ENCODE results near the gene HMX1. TPM values are rescaled to one million over a fixed set of nuclear protein-coding genes. Genes with fewer than 3 reads are reported as not detected.

The HMX1 gene
- total and polyA plus RNA-seq, 2 donors (not counting 1 experiment from before 2014, with no cell fraction given), result not detected

- Histone ChIP-seq H4K20me1 (ENCODE audit: control insufficient read depth, insufficient read depth, low read length, poor library complexity, severe bottlenecking) (no peaks in the 10 kb centered on the region), H2AFZ (ENCODE audit: insufficient read depth, low read depth, low read length, poor library complexity, severe bottlenecking) (no peak overlapping the region), H3K27ac (ENCODE audit: low read length in 2 of 2) (no peak overlapping the region), H3K9ac (ENCODE audit: low read length) (no peak overlapping the region), H3K9me3 (ENCODE audit: control extremely low read depth in 1 of 3, control insufficient read depth in 2 of 3, insufficient read depth in 1 of 3, low read length in 2 of 3) (peaks cover 0 to 21% (median 4%) of the 10 kb centered on the region in 3 donors), H3K27me3 (replicated peaks in 1 of 4; ENCODE audit: control extremely low read depth in 1 of 4, control insufficient read depth in 3 of 4, insufficient read depth in 4 of 4, low read length in 3 of 4) (peaks cover 0 to 8% (median 0%) of the 10 kb centered on the region in 4 experiments), H3K4me3 (ENCODE audit: control extremely low read depth in 1 of 5, extremely low read depth in 1 of 5, insufficient read depth in 1 of 5, low read depth in 2 of 5, low read length in 4 of 5) (no peak overlapping the region), H3K4me1 (ENCODE audit: control insufficient read depth in 2 of 2, insufficient read depth in 2 of 2, low read length in 2 of 2) (no peaks in the 10 kb centered on the region), H3K4me2 (replicated peaks; ENCODE audit: low read depth, low read length, poor library complexity, severe bottlenecking) (no peak overlapping the region), H3K36me3 (replicated peaks in 1 of 2; ENCODE audit: control extremely low read depth in 1 of 2, control insufficient read depth in 1 of 2, extremely low read depth in 1 of 2, insufficient read depth in 2 of 2, low read length in 1 of 2) (no peaks in the 10 kb centered on the region), H3K79me2 (ENCODE audit: control insufficient read depth, insufficient read depth, low read length) (no peaks in the 10 kb centered on the region)
- Mint-ChIP-seq H3K9me3 (ENCODE audit: insufficient read depth) (no peaks in the 10 kb centered on the region), H3K4me3 (no peak overlapping the region), H3K27me3 (peaks cover 42% of the 10 kb centered on the region), H3K27ac (no peak overlapping the region), H3K4me1 (no peaks in the 10 kb centered on the region)
- intact Hi-C loops (cut with micrococcal nuclease), result no loop called here
- 37% methylated on average over 7 of the region's 14 CpGs for WGBS (ENCODE audit: insufficient coverage)
- ChIA-PET POLR2A (no interaction called here), CTCF (no interaction called here)
- DNase-seq (no peak), ATAC-seq (ENCODE audit: low read depth) (no peak)
- TF ChIP-seq EZH2 (IDR thresholded peaks at IDR 0.05; ENCODE audit: borderline replicate concordance, insufficient read depth, low read depth, low read length, poor library complexity, severe bottlenecking) (no peak), CTCF (IDR thresholded peaks at IDR 0.05) (no peak)
These were observed 10.6 kb upstream of the HMX1 start for GRCh38 chr4:8882239-8882638.

- intact Hi-C loops (cut with micrococcal nuclease), result no loop called here
- no peak overlapping the region for H3K4me2 ChIP-seq (replicated peaks; ENCODE audit: low read depth, low read length, poor library complexity, severe bottlenecking)
- H3K4me1 Mint-ChIP-seq, result no peaks in the 10 kb centered on the region
- no peaks in the 10 kb centered on the region for H3K36me3 ChIP-seq (replicated peaks in 1 of 2; ENCODE audit: control extremely low read depth in 1 of 2, control insufficient read depth in 1 of 2, extremely low read depth in 1 of 2, insufficient read depth in 2 of 2, low read length in 1 of 2)
- peaks cover 45% of the 10 kb centered on the region for H3K27me3 Mint-ChIP-seq
- DNase-seq (no peak), ATAC-seq (ENCODE audit: low read depth) (no peak)
- H3K4me3 ChIP-seq (ENCODE audit: control extremely low read depth in 1 of 5, extremely low read depth in 1 of 5, insufficient read depth in 1 of 5, low read depth in 2 of 5, low read length in 4 of 5), result no peak overlapping the region
- H3K9ac ChIP-seq (ENCODE audit: low read length), result no peak overlapping the region
- no peak overlapping the region for H3K27ac Mint-ChIP-seq
- CTCF ChIA-PET, result no interaction called here
- peaks cover 0 to 16% (median 0%) of the 10 kb centered on the region in 3 donors for H3K9me3 ChIP-seq (ENCODE audit: control extremely low read depth in 1 of 3, control insufficient read depth in 2 of 3, insufficient read depth in 1 of 3, low read length in 2 of 3)
- TF ChIP-seq CTCF (IDR thresholded peaks at IDR 0.05) (no peak), EZH2 (IDR thresholded peaks at IDR 0.05; ENCODE audit: borderline replicate concordance, insufficient read depth, low read depth, low read length, poor library complexity, severe bottlenecking) (no peak)
- no peaks in the 10 kb centered on the region for H3K79me2 ChIP-seq (ENCODE audit: control insufficient read depth, insufficient read depth, low read length)
- no peak overlapping the region for H2AFZ ChIP-seq (ENCODE audit: insufficient read depth, low read depth, low read length, poor library complexity, severe bottlenecking)
- H3K4me3 Mint-ChIP-seq, result no peak overlapping the region
- H3K9me3 Mint-ChIP-seq (ENCODE audit: insufficient read depth), result no peaks in the 10 kb centered on the region
- no peak overlapping the region for H3K27ac ChIP-seq (ENCODE audit: low read length in 2 of 2)
- 86% methylated on average over 9 of the region's 9 CpGs for WGBS (ENCODE audit: insufficient coverage)
- no peaks in the 10 kb centered on the region for H4K20me1 ChIP-seq (ENCODE audit: control insufficient read depth, insufficient read depth, low read length, poor library complexity, severe bottlenecking)
- H3K4me1 ChIP-seq (ENCODE audit: control insufficient read depth in 2 of 2, insufficient read depth in 2 of 2, low read length in 2 of 2), result no peaks in the 10 kb centered on the region
- POLR2A ChIA-PET, result no interaction called here
- peaks cover 0 to 13% (median 4%) of the 10 kb centered on the region in 4 experiments for H3K27me3 ChIP-seq (replicated peaks in 1 of 4; ENCODE audit: control extremely low read depth in 1 of 4, control insufficient read depth in 3 of 4, insufficient read depth in 4 of 4, low read length in 3 of 4)
These were observed 9.2 kb upstream of the HMX1 start for GRCh38 chr4:8880851-8881250.

All from B cell (primary cell).